BJ (cell line): Measurements from ENCODE around the gene ARMCX4. TPM values are rescaled to one million over a fixed set of nuclear protein-coding genes. Genes with fewer than 3 reads are reported as not detected.
"Not testable (repeated sequence)": the region's sequence is repeated elsewhere in the genome, so short reads cannot be mapped to it uniquely, and the experiment has no call there.

Experiments
- CTCF ChIA-PET: fragments of 350-600 bp; formaldehyde crosslinking; extraction: SDS; loops from one replicate; lab custom pipeline; 2021; ENCODE audit warnings: antibody characterized with exemption, inconsistent platforms; lab: Yijun Ruan, JAX
- POLR2A ChIA-PET: fragments of 300-600 bp; sonication (Branson Sonifier 250); formaldehyde crosslinking; extraction: SDS; loops from one replicate; lab custom pipeline; 2021; ENCODE audit warnings: antibody characterized with exemption; lab: Charles Lee
- DNase-seq: peaks from one replicate; pipeline ENCODE4 v3.0.0-alpha.2; 2011; ENCODE audit warnings: low read depth
- H3K27me3 ChIP-seq: 2 replicates; pipeline ENCODE4 v1.6.0; 2011; ENCODE audit warnings: low read length; ENCODE audit not compliant: control insufficient read depth, insufficient read depth
- H3K36me3 ChIP-seq: 2 replicates; pipeline ENCODE4 v1.5.1; 2011; ENCODE audit warnings: low read length; ENCODE audit not compliant: control insufficient read depth, insufficient read depth
- H3K4me3 ChIP-seq: 2 replicates; pipeline ENCODE4 v1.5.1; 2011; ENCODE audit warnings: low read depth, mild to moderate bottlenecking, control low read depth, low read length
- polyA plus RNA-seq: library from polyadenylated mRNA; depleted of rRNA; stranded (reverse); fragments of >200 nt; gene quantifications from 2 replicates; pipeline ENCODE4 v1.2.3, GENCODE V29; 2011
- TF ChIP-seq, protein P1 (sequence below): IDR thresholded peaks from 2 replicates; pipeline ENCODE4 v1.5.1; 2011; ENCODE audit warnings: low read depth, mild to moderate bottlenecking, control low read depth, inconsistent platforms, low read length, moderate library complexity; ENCODE audit not compliant: insufficient read depth

The ARMCX4 gene
- polyA plus RNA-seq, 1 experiment, result 2.5 TPM

DNA sequence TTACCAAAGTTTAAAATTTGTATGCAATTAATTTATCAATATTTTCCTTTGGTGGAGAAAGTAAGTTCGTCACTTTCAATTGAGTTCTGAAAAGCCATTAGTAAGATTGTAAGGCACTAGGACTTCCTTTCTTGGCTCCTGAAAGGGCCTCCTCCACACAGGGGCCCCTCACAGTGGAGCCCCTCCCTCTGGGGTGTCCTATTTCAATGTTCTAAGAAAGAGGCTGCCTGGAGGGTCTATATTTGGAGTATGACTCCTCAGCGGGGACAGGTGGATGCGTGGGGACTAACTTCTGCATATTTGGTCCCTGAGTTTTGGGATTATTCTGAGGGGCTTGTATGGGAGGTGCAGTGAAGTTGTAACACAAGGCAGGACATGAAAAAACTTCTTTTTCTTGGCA is 1.6 kb upstream of the ARMCX4 start:
- no peak overlapping the region for H3K4me3 ChIP-seq
- DNase-seq, result no peak
- TF ChIP-seq, protein P1, sequence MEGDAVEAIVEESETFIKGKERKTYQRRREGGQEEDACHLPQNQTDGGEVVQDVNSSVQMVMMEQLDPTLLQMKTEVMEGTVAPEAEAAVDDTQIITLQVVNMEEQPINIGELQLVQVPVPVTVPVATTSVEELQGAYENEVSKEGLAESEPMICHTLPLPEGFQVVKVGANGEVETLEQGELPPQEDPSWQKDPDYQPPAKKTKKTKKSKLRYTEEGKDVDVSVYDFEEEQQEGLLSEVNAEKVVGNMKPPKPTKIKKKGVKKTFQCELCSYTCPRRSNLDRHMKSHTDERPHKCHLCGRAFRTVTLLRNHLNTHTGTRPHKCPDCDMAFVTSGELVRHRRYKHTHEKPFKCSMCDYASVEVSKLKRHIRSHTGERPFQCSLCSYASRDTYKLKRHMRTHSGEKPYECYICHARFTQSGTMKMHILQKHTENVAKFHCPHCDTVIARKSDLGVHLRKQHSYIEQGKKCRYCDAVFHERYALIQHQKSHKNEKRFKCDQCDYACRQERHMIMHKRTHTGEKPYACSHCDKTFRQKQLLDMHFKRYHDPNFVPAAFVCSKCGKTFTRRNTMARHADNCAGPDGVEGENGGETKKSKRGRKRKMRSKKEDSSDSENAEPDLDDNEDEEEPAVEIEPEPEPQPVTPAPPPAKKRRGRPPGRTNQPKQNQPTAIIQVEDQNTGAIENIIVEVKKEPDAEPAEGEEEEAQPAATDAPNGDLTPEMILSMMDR, result no peak
- peaks cover 2% of the 10 kb centered on the region for H3K36me3 ChIP-seq
- H3K27me3 ChIP-seq, result no peaks in the 10 kb centered on the region
- POLR2A ChIA-PET, result no interaction called here
- CTCF ChIA-PET, result no interaction called here

GRCh38 chrX:101484135-101484534 is 1.1 kb upstream of the ARMCX4 start:
- H3K36me3 ChIP-seq, result peaks cover 2% of the 10 kb centered on the region
- POLR2A ChIA-PET, result no interaction called here
- no peak overlapping the region for H3K4me3 ChIP-seq
- TF ChIP-seq, protein P1, result no peak
- DNase-seq, result no peak
- H3K27me3 ChIP-seq, result no peaks in the 10 kb centered on the region
- CTCF ChIA-PET, result no interaction called here

- ChIA-PET POLR2A (no interaction called here), CTCF (no interaction called here)
- Histone ChIP-seq H3K36me3 (peaks cover 2% of the 10 kb centered on the region), H3K27me3 (no peaks in the 10 kb centered on the region), H3K4me3 (no peak overlapping the region)
- DNase-seq, result no peak
- TF ChIP-seq, protein P1, result no peak
Measured at GRCh38 chrX:101488796-101489195, 3.5 kb downstream of the ARMCX4 start.

DNA sequence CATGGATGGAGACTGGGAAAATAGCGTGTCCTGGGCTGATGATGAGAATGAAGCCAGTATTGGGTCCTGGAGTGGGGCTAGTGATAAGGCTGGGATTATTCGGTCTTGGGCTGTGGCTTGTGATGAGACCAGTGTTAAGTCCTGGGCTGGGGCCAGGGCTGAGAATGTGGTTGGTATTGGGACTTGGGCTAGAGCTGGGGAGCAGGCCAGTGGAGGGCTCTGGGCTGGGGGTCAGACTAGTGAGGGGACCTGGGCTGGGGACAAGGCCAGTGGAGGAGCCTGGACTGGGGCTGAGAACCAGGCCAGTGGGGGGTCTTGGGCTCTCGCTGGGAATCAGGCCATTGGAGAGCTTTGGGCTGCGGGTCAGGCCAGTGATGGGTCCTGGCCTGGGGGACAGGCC is 6.7 kb downstream of the ARMCX4 start:
- H3K27me3 ChIP-seq, result no peaks in the 10 kb centered on the region

GRCh38 chrX:101493225-101493624 is 8.0 kb downstream of the ARMCX4 start:
- TF ChIP-seq, protein P1, result no peak
- no peak for DNase-seq
- Histone ChIP-seq H3K27me3 (no peaks in the 10 kb centered on the region), H3K4me3 (no peak overlapping the region), H3K36me3 (peaks cover 2% of the 10 kb centered on the region)
- ChIA-PET POLR2A (no interaction called here), CTCF (no interaction called here)

More for the DNA sequence above, 6.7 kb downstream of the ARMCX4 start:
- CTCF ChIA-PET, result no interaction called here
- Histone ChIP-seq H3K36me3 (peaks cover 2% of the 10 kb centered on the region), H3K4me3 (no peak overlapping the region)
- TF ChIP-seq, protein P1, result no peak
- POLR2A ChIA-PET, result no interaction called here
- DNase-seq, result no peak

DNA sequence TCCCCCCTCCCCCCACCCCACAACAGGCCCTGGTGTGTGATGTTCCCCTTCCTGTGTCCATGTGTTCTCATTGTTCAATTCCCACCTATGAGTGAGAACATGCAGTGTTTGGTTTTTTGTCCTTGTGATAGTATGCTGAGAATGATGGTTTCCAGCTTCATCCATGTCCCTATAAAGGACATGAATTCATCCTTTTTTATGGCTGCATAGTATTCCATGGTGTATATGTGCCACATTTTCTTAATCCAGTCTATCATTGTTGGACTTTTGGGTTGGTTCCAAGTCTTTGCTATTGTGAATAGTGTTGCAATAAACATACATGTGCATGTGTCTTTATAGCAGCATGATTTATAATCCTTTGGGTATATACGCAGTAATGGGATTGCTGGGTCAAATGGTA is 17.7 kb downstream of the ARMCX4 start:
- CTCF ChIA-PET, H3K27me3 ChIP-seq, DNase-seq, H3K36me3 ChIP-seq, H3K4me3 ChIP-seq, POLR2A ChIA-PET: not testable (repeated sequence)
